ENCODE results near the gene MAST2.
"Not testable (repeated sequence)": the region's sequence is repeated elsewhere in the genome, so short reads cannot be mapped to it uniquely, and the experiment has no call there.

The MAST2 gene

DNA sequence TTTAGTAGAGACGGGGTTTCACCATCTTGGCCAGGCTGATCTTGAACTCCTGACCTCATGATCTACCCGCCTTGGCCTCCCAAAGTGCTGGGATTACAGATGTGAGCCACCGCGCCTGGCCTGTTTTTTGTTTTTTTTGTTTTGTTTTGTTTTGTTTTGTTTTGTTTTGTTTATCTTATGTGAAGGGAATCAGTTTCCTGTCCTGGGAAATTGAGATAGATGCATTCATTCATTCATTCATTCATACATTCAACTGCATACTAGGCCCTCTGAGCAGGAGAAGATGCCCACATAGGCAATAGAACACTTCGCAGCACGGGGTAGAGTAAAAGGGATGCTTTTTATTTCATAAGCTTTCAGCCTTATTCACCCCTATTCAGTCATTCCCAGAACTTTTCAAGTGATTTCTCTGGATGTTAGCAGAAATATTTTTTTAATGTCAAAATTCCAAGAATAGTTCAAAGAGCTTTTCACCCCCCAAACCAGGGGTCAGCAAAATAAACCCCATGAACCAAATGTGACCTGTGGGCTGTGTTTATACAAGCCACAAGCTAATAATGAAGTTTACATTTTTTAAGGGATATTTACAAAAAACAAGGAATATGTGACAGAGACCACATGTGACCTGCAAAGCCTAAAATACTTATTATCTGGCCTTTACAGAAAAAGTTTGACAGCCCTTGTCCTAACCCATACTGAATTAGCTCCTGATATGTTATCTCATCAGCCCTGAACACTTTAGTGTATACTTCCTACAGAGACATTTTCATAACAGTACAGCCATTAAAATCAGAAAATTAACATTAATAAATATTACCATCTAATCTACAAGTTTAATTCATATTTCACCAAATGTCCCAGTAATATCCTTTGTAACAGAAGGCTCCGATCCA is 127.1 kb downstream of the MAST2 start:
- no peak for DNase-seq (ENCODE audit: low read depth in 1 of 2, low spot score in 1 of 2)

DNA sequence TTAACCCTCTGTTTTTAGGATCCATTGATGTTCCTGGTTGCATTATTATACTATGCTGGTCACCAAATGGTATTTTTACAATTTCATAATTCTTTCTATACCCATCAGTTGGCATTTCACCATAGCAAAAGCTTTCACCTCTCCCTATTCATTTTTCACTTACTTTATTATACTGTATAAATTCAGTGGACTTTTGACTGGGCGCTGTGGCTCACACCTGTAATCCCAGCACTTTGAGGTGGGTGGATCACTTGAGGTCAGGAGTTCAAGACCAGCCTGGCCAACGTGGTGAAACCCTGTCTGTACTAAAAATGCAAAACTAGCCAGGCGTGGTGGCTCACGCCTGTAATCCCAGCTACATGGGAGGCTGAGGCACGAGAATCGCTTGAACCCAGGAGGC is 128.8 kb downstream of the MAST2 start:
- DNase-seq (ENCODE audit: low read depth in 1 of 2, low spot score in 1 of 2) = not testable (repeated sequence)

DNA sequence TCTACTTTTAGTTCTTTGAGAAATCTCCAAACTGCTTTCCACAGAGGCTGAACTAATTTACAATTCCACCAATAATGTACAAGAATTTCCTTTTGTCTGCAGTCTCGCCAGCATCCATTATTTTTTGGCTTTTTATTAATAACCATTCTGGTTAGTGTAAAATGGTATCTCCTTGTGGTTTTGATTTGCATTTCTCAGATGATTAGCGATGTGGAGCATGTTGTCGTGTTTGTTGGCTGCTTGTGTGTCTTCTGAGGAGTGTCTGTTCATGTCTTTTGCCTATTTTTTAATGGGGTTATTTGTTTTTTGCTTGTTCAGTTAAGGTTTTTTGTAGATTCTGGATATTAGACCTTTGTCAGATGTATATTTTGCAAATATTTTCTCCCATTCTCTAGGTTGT is 131.5 kb downstream of the MAST2 start:
- DNase-seq (ENCODE audit: low read depth in 1 of 2, low spot score in 1 of 2) = no peak

DNA sequence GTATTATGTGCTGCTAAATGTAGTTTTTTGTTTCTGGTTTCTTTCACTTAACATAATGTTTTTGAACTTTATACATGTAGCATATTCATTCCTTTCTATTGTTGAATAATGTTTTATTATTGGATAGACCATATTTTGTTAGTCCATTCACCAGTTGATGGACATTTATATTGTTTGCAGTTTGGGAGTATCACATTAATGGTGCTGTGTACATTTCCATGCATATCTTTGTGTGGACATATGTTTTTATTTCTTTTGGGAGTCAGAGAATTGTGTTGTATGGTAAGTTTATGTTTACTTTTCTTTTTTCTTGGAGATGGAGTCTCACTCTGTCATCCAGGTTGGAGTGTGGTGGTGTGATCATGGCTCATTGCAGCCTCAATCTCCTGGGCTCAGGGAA is 134.6 kb downstream of the MAST2 start:
- no peak for DNase-seq (ENCODE audit: low read depth in 1 of 2, low spot score in 1 of 2)

DNA sequence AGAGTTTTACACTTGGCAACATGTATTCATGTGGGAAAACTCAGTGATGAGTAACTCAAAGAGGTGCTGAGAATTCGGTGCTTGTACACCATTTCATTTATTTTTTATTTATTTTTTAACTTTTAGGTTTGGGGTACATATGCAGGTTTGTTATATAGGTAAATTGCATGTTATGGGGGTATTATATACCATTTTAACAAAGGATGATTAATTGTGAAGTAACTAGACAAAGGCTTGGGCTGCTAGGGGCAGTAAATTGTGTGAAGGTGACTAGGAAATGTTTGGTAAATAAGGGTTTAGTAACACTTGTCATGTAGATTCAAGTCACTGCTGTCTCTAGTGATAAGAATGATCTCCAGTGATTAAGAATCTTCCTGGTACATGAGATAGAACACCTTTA is 139.0 kb downstream of the MAST2 start:
- no peak for DNase-seq (ENCODE audit: low read depth in 1 of 2, low spot score in 1 of 2)

DNA sequence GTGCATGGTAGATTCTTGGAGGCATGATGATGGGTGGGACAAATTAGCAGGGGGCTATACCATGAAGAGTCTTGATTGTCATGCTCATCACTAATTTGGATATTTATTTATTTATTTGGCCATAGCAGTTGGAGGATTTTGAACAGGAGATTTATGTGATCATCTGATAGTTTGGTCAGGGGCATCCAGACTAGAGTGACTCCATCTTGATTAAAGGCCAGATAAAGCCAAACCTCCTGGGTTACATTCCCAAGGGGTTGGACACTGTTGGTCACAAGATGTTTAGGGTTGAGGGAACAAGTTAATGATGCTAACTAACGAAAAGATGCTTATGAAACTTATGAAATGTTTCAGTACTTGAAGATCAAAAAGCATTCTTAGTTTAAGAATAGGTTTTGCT is 139.8 kb downstream of the MAST2 start:
- no peak for DNase-seq (ENCODE audit: low read depth in 1 of 2, low spot score in 1 of 2)

DNA sequence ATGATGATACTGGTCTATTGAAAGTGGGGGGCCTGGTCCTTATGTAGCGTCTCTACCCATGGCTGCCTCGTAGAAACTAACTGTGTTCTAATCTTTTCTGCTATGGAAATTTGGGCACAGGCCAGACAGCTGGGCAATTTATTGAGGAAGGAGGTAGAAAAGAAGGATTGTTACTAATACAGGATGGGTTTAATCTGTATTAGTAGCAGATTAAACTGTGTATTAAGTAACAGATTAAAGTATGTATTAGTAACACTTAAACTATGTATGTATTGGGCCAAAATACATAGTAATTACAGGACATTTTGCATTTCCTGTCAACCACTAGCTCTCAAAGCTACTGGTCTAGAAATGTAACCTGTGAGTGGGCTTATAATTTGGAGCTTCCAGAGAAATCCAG is 142.0 kb downstream of the MAST2 start:
- no peak for DNase-seq (ENCODE audit: low read depth in 1 of 2, low spot score in 1 of 2)

DNA sequence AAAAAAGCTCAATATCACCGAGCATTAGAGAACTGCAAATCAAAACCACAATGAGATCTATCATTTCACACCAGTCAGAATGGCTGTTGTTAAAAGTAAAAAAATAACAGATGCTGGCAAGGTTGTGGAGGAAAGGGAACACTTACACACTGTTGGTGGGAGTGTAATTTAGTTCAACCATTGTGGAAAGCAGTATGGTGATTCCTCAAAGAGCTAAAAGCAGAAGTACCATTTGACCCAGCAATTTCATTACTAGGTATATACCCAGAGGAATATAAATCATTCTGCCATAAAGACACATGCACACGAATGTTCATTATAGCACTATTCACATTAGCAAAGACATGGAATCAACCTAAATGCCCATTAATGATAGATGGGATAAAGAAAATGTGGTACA is 146.1 kb downstream of the MAST2 start:
- DNase-seq (ENCODE audit: low read depth in 1 of 2, low spot score in 1 of 2) = not testable (repeated sequence)

DNA sequence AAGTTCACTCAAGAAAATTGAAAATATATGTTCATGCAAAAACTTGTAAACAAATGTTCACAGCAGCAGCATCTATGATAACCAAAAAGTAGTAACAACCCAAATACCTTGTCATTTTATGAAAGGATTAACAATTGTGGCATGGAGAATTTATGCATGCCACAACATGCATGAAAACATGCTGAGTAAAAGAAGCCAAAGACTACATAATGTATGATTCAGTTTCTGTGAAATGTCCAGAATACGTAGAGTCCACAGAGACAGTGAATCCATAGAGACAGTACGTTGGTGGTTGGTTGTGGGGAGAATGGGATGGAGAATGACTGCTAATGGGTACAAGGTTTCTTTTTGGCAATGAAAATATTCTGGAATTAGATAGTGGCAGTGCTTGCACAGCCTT is 148.7 kb downstream of the MAST2 start:
- DNase-seq (ENCODE audit: low read depth in 1 of 2, low spot score in 1 of 2) = no peak

DNA sequence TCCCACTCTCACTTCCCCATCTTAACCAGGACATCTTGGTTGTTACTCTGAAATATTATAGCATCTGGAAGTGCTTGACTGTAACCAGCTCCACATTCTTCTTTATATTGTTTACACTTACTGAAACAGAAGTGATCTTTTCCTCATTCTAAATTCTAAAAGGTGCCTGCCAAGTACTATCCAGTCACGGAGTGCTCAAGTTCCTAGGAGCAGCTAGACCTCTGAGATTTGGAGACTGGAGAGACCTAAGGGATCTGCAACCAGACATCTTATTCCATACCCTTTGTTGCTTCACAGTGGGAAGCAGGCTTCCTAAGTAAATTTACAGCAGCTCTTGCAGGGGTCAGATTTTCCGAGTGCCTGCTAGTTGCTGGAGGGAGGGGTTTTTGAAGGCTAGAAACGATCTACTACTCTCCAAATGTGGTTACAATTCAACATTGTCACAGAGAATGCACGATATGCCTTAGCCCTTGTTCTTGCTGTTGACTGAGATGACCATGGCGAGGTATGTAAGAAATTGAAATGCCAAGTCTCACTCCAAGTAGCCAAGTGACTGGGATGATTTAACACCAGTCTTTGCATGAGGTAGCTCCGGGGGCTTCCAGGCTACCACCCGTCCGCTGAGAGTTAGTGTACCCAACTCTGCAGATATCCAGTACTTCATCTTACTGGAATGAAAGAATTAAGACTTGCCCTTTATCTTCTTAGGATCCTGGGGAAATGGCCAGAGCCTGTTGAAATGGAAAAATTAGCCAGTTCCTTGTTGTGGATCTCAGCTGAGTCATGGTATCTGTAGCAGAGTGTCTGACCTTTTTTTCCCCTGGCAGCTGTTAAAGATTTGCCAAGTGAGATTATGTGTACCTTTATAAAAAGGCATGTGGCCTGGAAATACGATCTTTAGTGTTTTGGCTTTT is 150.8 kb downstream of the MAST2 start:
- DNase-seq (ENCODE audit: low read depth in 1 of 2, low spot score in 1 of 2) = no peak

DNA sequence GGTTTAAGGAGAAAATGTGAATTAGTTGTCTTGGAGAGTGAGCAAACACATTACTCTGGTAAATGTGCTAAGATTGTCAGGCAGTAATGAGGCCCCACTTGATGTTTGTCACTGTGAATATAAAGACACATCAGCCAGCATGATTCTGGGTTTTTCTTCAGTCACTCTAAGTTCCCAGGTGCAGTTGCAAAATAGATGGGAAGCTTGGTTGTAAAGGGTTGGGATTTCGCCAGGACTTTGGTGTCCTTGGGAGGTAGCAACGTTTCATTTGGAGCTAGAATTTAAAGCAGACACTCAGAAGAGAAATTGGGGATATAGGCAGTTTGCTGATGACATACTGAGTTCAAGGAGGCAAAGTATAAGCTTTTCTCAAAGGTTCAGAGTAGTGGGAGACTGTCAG is 154.3 kb downstream of the MAST2 start:
- DNase-seq (ENCODE audit: low read depth in 1 of 2, low spot score in 1 of 2) = no peak

DNA sequence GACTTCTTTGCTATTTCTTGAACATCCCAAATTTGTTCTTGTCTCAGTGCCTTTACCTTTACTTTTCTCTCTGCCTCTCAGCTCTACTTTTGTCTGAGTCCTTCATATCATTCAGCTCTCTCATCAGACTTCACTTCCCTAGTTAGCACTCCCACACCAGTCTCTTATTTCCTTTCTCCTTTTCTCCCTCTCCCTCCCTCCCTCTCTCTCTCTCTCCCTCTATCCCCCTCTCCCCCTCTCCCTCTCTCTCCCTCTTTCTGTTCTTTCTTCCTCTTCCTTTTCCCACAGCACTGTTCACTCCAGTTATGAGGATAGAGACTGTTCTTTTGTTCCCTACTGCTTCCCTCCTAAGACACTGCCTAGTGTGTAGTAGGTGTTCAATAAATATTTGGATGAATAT is 154.9 kb downstream of the MAST2 start:
- no peak for DNase-seq (ENCODE audit: low read depth in 1 of 2, low spot score in 1 of 2)

DNA sequence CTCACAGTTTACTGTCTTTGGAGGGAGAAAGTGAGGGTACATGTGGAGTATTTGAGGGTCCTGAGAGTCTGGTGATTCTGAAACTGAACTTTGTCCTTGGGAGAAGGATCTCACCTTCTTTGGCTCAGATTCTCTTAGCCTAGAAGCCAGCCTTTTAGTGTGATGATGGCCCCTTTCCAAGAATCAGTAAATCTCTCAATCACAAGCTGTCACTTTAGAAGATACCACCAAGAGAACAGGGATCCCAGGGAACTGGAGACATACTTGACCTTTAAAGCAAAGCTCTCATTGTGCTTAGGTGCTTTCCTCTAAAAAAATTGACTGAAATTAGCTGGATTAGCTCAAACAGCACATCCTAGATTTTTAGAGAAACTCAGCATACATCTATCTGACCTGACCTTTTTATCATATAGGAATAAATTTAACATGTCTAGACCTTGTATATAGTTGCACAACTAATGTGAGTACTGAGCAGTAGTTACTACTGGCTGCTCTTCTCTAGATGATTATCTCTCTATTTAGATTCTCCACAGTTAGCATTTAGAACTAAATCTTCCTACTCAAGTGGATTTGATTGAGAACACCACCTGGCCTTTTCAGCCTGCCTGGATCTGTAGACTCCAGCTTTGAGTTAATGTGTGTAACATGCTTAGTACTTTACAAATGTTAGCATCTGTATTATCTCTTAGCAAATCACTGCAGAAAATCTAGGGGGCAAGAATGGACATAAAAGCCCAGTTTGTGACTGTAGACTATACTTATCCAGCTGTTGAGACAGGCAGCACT is 157.7 kb downstream of the MAST2 start:
- DNase-seq (ENCODE audit: low read depth in 1 of 2, low spot score in 1 of 2) = no peak

DNA sequence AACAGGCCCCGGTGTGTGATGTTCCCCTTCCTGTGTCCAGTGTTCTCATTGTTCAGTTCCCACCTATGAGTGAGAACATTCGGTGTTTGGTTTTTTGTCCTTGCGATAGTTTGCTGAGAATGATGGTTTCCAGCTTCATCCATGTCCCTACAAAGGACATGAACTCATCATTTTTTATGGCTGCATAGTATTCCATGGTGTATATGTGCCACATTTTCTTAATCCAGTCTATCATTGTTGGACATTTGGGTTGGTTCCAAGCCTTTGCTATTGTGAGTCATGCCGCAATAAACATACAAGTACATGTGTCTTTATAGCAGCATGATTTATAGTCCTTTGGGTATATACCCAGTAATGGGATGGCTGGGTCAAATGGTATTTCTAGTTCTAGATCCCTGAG is 158.5 kb downstream of the MAST2 start:
- not testable (repeated sequence) for DNase-seq (ENCODE audit: low read depth in 1 of 2, low spot score in 1 of 2)

DNA sequence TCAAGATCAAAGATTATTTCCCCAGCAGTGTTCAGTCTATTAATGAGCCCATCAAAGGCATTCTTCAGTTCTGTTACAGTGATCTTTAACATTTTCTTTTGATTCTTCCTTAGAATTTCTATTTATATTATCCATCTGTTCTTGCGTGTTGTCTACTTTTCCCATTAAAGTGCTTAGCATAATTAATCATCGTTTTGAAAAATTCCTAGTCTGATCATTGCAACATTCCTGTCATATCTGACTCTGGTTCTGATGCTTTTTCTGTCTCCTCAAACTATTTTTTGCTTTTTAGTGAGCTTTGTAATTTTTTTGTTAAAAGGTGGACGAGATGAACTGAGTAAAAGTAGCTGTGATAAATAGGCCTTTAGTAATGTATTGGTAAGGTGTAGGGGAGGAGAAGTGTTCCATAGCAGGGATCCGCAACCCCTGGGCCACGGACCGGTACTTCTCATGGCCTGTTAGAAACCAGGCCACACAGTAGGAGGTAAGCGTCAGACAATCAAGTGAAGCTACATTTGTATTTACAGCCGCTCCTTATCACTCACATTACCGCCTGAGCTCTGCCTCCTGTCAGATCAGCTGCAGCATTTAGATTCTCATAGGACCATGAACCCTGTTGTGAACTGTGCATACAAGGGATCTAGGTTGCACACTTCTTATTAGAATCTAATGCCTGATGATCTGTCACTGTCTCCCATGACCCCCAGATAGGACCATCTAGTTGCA is 165.7 kb downstream of the MAST2 start:
- DNase-seq (ENCODE audit: low read depth in 1 of 2, low spot score in 1 of 2) = no peak

DNA sequence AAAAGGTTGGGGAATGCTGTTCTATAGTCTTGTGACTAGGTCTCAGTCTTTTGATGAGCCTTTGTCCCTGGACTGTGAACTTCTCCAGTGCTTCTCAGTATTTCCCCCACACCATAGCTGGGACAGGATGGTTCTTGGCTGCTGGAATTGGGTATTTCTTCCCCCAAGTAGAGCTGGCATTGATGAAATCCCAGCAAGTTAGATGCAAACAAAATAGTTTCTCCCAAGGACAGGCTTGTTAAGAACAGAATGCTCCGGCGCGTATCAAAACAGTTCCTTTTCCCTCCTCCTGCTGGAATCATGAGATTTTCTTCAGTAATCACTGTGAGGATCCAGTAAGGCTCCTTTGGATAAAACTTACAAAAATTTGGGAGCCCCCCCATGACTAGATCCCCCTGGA is 166.5 kb downstream of the MAST2 start:
- no peak for DNase-seq (ENCODE audit: low read depth in 1 of 2, low spot score in 1 of 2)

DNA sequence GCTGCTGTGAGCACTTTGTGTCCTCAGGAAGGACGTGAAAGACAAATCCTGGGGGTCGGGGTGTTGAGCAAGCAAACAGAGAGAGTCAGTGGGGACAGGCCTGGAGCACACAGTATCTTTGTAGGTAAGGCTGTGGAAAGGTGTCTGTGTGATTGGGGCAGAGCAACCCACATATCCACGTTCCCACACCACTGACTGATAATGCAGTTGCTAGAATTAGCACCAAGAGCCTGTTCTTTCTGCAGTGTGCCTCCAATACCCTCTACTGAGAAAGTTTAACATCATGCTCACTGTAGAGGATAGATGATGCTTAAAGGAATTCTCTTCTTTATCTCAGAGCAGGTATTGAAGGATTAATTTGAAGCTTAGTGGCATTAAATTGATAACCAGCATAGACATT is 167.9 kb downstream of the MAST2 start:
- no peak for DNase-seq (ENCODE audit: low read depth in 1 of 2, low spot score in 1 of 2)

DNA sequence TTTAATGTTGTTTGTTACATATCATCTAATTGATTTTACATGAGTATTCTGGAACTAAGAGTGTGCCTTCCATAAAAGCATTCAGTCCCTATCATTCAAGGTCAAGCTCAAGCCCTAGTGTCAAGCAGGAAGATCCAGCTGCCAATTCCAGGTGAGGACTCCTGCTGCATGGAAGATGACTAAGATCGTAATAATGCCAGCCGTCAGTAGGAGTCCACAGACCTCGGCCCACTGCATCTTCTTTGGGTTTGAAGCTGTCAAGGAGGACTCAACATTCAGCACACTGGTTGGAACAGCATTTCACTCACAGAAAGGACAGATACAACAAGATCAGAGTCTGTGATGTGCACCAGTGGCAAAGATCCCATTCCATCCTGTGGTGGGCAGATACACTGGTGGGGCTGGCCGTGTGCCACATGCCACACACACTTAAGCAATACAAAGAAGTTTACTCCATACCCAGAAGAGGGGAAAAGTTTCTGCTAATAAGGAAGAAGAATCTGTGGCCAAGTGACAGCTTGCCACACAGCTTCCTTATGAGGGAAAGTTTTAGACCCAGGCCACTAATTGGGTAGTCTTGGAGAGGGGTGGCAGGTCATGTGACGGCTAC is 168.6 kb downstream of the MAST2 start:
- no peak for DNase-seq (ENCODE audit: low read depth in 1 of 2, low spot score in 1 of 2)

DNA sequence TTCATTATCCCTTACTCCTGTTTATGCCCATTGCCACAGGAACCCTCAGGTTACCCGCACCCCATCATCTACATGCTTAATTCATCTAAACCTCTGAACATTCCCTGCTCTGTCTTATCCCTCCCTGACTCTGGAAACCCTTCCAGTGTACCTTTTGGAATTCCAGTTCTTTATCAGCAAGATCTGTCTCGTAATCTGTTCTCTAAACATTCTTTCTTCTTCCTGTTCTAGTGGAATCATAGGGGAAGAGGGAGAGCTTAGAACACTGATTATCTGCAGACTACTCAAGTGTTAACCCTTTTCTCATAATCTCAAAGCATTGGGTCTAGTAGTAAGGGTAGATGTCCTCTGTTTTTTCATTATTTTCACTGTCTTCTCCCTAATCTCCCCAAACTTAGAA is 169.2 kb downstream of the MAST2 start:
- DNase-seq (ENCODE audit: low read depth in 1 of 2, low spot score in 1 of 2) = no peak

DNA sequence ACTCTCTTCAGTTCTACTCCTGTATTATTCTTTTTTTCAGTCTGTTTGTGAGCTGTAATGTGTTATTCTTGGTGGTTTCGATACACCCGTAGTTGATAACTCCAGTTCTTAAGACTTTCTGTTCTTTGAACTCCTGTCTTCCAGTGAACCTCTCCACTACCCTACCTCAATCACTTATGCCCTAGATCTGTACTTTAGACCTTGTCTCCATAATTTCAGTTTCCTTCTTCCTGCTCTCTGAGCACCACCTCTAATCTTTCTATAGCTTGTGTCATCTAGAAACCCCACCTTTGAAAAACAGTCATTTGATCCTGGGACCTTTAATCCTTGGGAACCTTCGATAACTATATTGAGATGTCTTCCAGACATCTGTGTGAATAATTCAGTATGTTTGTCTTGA is 169.7 kb downstream of the MAST2 start:
- DNase-seq (ENCODE audit: low read depth in 1 of 2, low spot score in 1 of 2) = no peak

All from activated CD4-positive, alpha-beta T cell treated with anti-CD3 and anti-CD28 coated beads, Interleukin-2, amount 50 U/mL, for 24 hours (primary cell).